ENCODE data around the gene ROPN1L. TPM values are rescaled to one million over a fixed set of nuclear protein-coding genes. Genes with fewer than 3 reads are reported as not detected.

The ROPN1L gene
- total RNA-seq, 1 experiment from 2014 or later = 0.40 TPM

- Mint-ChIP-seq H3K27ac (ENCODE audit: unreplicated experiment) (no peak overlapping the region), H3K27me3 (ENCODE audit: unreplicated experiment) (no peaks in the 10 kb centered on the region), H3K36me3 (ENCODE audit: insufficient read depth, unreplicated experiment) (peaks cover 31% of the 10 kb centered on the region), H3K4me3 (ENCODE audit: low read depth, unreplicated experiment) (no peak overlapping the region), H3K4me1 (ENCODE audit: low read depth, unreplicated experiment) (no peaks in the 10 kb centered on the region), H3K9me3 (ENCODE audit: low read depth, unreplicated experiment) (no peaks in the 10 kb centered on the region)
- BruUV-seq (replicated peaks) = no TSS peak
- CTCF ChIA-PET = interaction anchor here (0.7 kb wide), 1 partner anchor 1353 kb away, joined by 3 read pairs; no protein-coding TSS in a partner anchor
- intact Hi-C loops (cut with micrococcal nuclease; ENCODE audit: unreplicated experiment) = no loop called here
- DNase-seq = no peak
- no peak for TF ChIP-seq CTCF (IDR thresholded peaks at IDR 0.05; ENCODE audit: unreplicated experiment)
Observed at GRCh38 chr5:10427978-10428377, 13.7 kb upstream of the ROPN1L start.

GRCh38 chr5:10431415-10431814 is 10.3 kb upstream of the ROPN1L start:
- intact Hi-C loops (cut with micrococcal nuclease; ENCODE audit: unreplicated experiment) = no loop called here
- CTCF ChIA-PET = no interaction called here
- no peak for DNase-seq
- H3K9me3 Mint-ChIP-seq (ENCODE audit: low read depth, unreplicated experiment) = no peaks in the 10 kb centered on the region
- H3K27me3 Mint-ChIP-seq (ENCODE audit: unreplicated experiment) = no peaks in the 10 kb centered on the region
- no peaks in the 10 kb centered on the region for H3K4me1 Mint-ChIP-seq (ENCODE audit: low read depth, unreplicated experiment)
- no TSS peak for BruUV-seq (replicated peaks)
- no peak for TF ChIP-seq CTCF (IDR thresholded peaks at IDR 0.05; ENCODE audit: unreplicated experiment)
- peaks cover 40% of the 10 kb centered on the region for H3K36me3 Mint-ChIP-seq (ENCODE audit: insufficient read depth, unreplicated experiment)
- no peak overlapping the region for H3K27ac Mint-ChIP-seq (ENCODE audit: unreplicated experiment)
- H3K4me3 Mint-ChIP-seq (ENCODE audit: low read depth, unreplicated experiment) = no peak overlapping the region

GRCh38 chr5:10432059-10433008 is 9.3 kb upstream of the ROPN1L start:
- no peak for DNase-seq
- Mint-ChIP-seq H3K4me3 (ENCODE audit: low read depth, unreplicated experiment) (no peak overlapping the region), H3K36me3 (ENCODE audit: insufficient read depth, unreplicated experiment) (peaks cover 30% of the 10 kb centered on the region), H3K27ac (ENCODE audit: unreplicated experiment) (no peak overlapping the region), H3K4me1 (ENCODE audit: low read depth, unreplicated experiment) (no peaks in the 10 kb centered on the region), H3K27me3 (ENCODE audit: unreplicated experiment) (no peaks in the 10 kb centered on the region), H3K9me3 (ENCODE audit: low read depth, unreplicated experiment) (no peaks in the 10 kb centered on the region)
- no peak for TF ChIP-seq CTCF (IDR thresholded peaks at IDR 0.05; ENCODE audit: unreplicated experiment)
- CTCF ChIA-PET = no interaction called here
- no TSS peak for BruUV-seq (replicated peaks)
- intact Hi-C loops (cut with micrococcal nuclease; ENCODE audit: unreplicated experiment) = no loop called here

GRCh38 chr5:10434392-10434791 is 7.3 kb upstream of the ROPN1L start:
- no peak overlapping the region for H3K4me3 Mint-ChIP-seq (ENCODE audit: low read depth, unreplicated experiment)
- no TSS peak for BruUV-seq (replicated peaks)
- no peaks in the 10 kb centered on the region for H3K27me3 Mint-ChIP-seq (ENCODE audit: unreplicated experiment)
- CTCF ChIA-PET = no interaction called here
- no peak overlapping the region for H3K27ac Mint-ChIP-seq (ENCODE audit: unreplicated experiment)
- peaks cover 27% of the 10 kb centered on the region for H3K36me3 Mint-ChIP-seq (ENCODE audit: insufficient read depth, unreplicated experiment)
- no peaks in the 10 kb centered on the region for H3K9me3 Mint-ChIP-seq (ENCODE audit: low read depth, unreplicated experiment)
- intact Hi-C loops (cut with micrococcal nuclease; ENCODE audit: unreplicated experiment) = no loop called here
- no peaks in the 10 kb centered on the region for H3K4me1 Mint-ChIP-seq (ENCODE audit: low read depth, unreplicated experiment)
- TF ChIP-seq CTCF (IDR thresholded peaks at IDR 0.05; ENCODE audit: unreplicated experiment) = no peak
- DNase-seq = no peak
